H1 (cell line): ENCODE data around the gene TSC22D4. TPM values are rescaled to one million over a fixed set of nuclear protein-coding genes. Genes with fewer than 3 reads are reported as not detected.

ENCODE experiments used
- CHD2 ChIP-seq: IDR thresholded peaks from 2 replicates; pipeline ENCODE4 v1.6.1; 2012; ENCODE audit warnings: low read length, improper control_type of control experiment
- TAF7 ChIP-seq: optimal IDR thresholded peaks from 2 replicates; pipeline ENCODE3; 2011; ENCODE audit warnings: low read depth, mild to moderate bottlenecking, inconsistent platforms, low read length, moderate library complexity, borderline replicate concordance
- TBP ChIP-seq: IDR thresholded peaks from 2 replicates; pipeline ENCODE4 v1.6.1; 2011; ENCODE audit warnings: low read depth, low read length, improper control_type of control experiment
- polyA plus RNA-seq, 7 experiments: library from polyadenylated mRNA; depleted of rRNA in 3 of 7; stranded (reverse) in 5 of 7; unstranded in 2 of 7; fragments of >200 nt in 5 of 7; fragments of 200-250 nt in 2 of 7; gene quantifications; 1 replicate in 5 of 7; 2 replicates in 1 of 7; 4 replicates in 1 of 7; pipeline versions ENCODE4 v1.2.1 to v1.2.3, GENCODE V29; 2011 to 2013; ENCODE audit warnings: missing spikeins in 2 of 7, mixed read lengths in 2 of 7
- total RNA-seq: library from RNA; stranded (reverse); fragmentation: NEBNext Ultra II Directional; extraction: Animal tissue kit (Norgen Biotek cat#: 25700); gene quantifications from 2 replicates; pipeline ENCODE4 v1.2.1, GENCODE V29; 2021
- TF ChIP-seq, protein P1 (sequence below): IDR thresholded peaks from 2 replicates; pipeline ENCODE4 v1.6.1; 2011; ENCODE audit warnings: low read length, improper control_type of control experiment
- TF ChIP-seq, protein P2 (sequence below): fragments of 300-600 bp; sonication (generic); IDR thresholded peaks from 2 replicates; pipeline ENCODE4 v1.7.1; 2012; ENCODE audit warnings: low read length, moderate library complexity, mild to moderate bottlenecking, inconsistent platforms; ENCODE audit not compliant: insufficient replicate concordance

Gene TSC22D4
- total and polyA plus RNA-seq, 2 of the 8 experiments (the other 6 are each of a cell fraction or from before 2014, with no cell fraction given), result 13.2 to 20.3 TPM

- TF ChIP-seq, protein P1, sequence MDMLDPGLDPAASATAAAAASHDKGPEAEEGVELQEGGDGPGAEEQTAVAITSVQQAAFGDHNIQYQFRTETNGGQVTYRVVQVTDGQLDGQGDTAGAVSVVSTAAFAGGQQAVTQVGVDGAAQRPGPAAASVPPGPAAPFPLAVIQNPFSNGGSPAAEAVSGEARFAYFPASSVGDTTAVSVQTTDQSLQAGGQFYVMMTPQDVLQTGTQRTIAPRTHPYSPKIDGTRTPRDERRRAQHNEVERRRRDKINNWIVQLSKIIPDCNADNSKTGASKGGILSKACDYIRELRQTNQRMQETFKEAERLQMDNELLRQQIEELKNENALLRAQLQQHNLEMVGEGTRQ, result no peak
- TF ChIP-seq TBP, result no peak
- TF ChIP-seq, protein P2, sequence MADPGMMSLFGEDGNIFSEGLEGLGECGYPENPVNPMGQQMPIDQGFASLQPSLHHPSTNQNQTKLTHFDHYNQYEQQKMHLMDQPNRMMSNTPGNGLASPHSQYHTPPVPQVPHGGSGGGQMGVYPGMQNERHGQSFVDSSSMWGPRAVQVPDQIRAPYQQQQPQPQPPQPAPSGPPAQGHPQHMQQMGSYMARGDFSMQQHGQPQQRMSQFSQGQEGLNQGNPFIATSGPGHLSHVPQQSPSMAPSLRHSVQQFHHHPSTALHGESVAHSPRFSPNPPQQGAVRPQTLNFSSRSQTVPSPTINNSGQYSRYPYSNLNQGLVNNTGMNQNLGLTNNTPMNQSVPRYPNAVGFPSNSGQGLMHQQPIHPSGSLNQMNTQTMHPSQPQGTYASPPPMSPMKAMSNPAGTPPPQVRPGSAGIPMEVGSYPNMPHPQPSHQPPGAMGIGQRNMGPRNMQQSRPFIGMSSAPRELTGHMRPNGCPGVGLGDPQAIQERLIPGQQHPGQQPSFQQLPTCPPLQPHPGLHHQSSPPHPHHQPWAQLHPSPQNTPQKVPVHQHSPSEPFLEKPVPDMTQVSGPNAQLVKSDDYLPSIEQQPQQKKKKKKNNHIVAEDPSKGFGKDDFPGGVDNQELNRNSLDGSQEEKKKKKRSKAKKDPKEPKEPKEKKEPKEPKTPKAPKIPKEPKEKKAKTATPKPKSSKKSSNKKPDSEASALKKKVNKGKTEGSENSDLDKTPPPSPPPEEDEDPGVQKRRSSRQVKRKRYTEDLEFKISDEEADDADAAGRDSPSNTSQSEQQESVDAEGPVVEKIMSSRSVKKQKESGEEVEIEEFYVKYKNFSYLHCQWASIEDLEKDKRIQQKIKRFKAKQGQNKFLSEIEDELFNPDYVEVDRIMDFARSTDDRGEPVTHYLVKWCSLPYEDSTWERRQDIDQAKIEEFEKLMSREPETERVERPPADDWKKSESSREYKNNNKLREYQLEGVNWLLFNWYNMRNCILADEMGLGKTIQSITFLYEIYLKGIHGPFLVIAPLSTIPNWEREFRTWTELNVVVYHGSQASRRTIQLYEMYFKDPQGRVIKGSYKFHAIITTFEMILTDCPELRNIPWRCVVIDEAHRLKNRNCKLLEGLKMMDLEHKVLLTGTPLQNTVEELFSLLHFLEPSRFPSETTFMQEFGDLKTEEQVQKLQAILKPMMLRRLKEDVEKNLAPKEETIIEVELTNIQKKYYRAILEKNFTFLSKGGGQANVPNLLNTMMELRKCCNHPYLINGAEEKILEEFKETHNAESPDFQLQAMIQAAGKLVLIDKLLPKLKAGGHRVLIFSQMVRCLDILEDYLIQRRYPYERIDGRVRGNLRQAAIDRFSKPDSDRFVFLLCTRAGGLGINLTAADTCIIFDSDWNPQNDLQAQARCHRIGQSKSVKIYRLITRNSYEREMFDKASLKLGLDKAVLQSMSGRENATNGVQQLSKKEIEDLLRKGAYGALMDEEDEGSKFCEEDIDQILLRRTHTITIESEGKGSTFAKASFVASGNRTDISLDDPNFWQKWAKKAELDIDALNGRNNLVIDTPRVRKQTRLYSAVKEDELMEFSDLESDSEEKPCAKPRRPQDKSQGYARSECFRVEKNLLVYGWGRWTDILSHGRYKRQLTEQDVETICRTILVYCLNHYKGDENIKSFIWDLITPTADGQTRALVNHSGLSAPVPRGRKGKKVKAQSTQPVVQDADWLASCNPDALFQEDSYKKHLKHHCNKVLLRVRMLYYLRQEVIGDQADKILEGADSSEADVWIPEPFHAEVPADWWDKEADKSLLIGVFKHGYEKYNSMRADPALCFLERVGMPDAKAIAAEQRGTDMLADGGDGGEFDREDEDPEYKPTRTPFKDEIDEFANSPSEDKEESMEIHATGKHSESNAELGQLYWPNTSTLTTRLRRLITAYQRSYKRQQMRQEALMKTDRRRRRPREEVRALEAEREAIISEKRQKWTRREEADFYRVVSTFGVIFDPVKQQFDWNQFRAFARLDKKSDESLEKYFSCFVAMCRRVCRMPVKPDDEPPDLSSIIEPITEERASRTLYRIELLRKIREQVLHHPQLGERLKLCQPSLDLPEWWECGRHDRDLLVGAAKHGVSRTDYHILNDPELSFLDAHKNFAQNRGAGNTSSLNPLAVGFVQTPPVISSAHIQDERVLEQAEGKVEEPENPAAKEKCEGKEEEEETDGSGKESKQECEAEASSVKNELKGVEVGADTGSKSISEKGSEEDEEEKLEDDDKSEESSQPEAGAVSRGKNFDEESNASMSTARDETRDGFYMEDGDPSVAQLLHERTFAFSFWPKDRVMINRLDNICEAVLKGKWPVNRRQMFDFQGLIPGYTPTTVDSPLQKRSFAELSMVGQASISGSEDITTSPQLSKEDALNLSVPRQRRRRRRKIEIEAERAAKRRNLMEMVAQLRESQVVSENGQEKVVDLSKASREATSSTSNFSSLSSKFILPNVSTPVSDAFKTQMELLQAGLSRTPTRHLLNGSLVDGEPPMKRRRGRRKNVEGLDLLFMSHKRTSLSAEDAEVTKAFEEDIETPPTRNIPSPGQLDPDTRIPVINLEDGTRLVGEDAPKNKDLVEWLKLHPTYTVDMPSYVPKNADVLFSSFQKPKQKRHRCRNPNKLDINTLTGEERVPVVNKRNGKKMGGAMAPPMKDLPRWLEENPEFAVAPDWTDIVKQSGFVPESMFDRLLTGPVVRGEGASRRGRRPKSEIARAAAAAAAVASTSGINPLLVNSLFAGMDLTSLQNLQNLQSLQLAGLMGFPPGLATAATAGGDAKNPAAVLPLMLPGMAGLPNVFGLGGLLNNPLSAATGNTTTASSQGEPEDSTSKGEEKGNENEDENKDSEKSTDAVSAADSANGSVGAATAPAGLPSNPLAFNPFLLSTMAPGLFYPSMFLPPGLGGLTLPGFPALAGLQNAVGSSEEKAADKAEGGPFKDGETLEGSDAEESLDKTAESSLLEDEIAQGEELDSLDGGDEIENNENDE, result no peak
- TF ChIP-seq CHD2, result no peak
- TF ChIP-seq TAF7, result no peak
Observed at GRCh38 chr7:100475549-100475948, 3.5 kb downstream of the TSC22D4 start (continued).
